Measurements from ENCODE around the gene MAPK1.
"Not testable (repeated sequence)": the region's sequence is repeated elsewhere in the genome, so short reads cannot be mapped to it uniquely, and the experiment has no call there.

MAPK1 gene

GRCh38 chr22:21817497-21817853 lies 50.0 kb downstream of the MAPK1 start:
- DNase-seq: not testable (repeated sequence)

- DNase-seq: no peak
Measured at GRCh38 chr22:21816787-21817496, 50.5 kb downstream of the MAPK1 start.

GRCh38 chr22:21816472-21816786 lies 51.0 kb downstream of the MAPK1 start:
- DNase-seq: no peak

GRCh38 chr22:21815958-21816357 lies 51.5 kb downstream of the MAPK1 start:
- DNase-seq: no peak

- no peak for DNase-seq
Measured at GRCh38 chr22:21815357-21815756, 52.1 kb downstream of the MAPK1 start.

- no peak for DNase-seq
Measured at GRCh38 chr22:21811982-21812381, 55.5 kb downstream of the MAPK1 start.

GRCh38 chr22:21807544-21808529 lies 59.6 kb downstream of the MAPK1 start:
- DNase-seq: no peak

GRCh38 chr22:21805325-21805724 lies 62.1 kb downstream of the MAPK1 start:
- DNase-seq: not testable (repeated sequence)

GRCh38 chr22:21803811-21804249 lies 63.6 kb downstream of the MAPK1 start:
- DNase-seq: no peak

GRCh38 chr22:21802673-21803072 lies 64.8 kb downstream of the MAPK1 start:
- no peak for DNase-seq

GRCh38 chr22:21802056-21802455 lies 65.4 kb downstream of the MAPK1 start:
- DNase-seq: no peak

- DNase-seq: not testable (repeated sequence)
Measured at GRCh38 chr22:21801304-21801644, 66.2 kb downstream of the MAPK1 start.

GRCh38 chr22:21800552-21801303 lies 66.7 kb downstream of the MAPK1 start:
- DNase-seq: no peak

- no peak for DNase-seq
Measured at GRCh38 chr22:21797444-21798221, 69.8 kb downstream of the MAPK1 start.

GRCh38 chr22:21796863-21797262 lies 70.6 kb downstream of the MAPK1 start:
- DNase-seq: no peak

GRCh38 chr22:21796231-21796630 lies 71.2 kb downstream of the MAPK1 start:
- no peak for DNase-seq

- DNase-seq: not testable (repeated sequence)
Measured at GRCh38 chr22:21793716-21794115, 73.7 kb downstream of the MAPK1 start.

- no peak for DNase-seq
Measured at GRCh38 chr22:21791635-21792625, 75.5 kb downstream of the MAPK1 start.

GRCh38 chr22:21790849-21791610 lies 76.4 kb downstream of the MAPK1 start:
- not testable (repeated sequence) for DNase-seq

GRCh38 chr22:21790359-21790758 lies 77.1 kb downstream of the MAPK1 start:
- DNase-seq: no peak

- not testable (repeated sequence) for DNase-seq
Measured at GRCh38 chr22:21787565-21787964, 79.9 kb downstream of the MAPK1 start.

Measured in NCI-H1048 (cell line).